Activated CD8-positive, alpha-beta memory T cell treated with anti-CD3 and anti-CD28 coated beads for 1 hour (primary cell): ENCODE measurements around the gene HOXC10.

Experiments used
- DNase-seq, 2 donors: peaks; one replicate each; pipeline ENCODE4 v3.0.0-alpha.2; 2020; ENCODE audit warnings: low read depth in 1 of 2; ENCODE audit errors: extremely low read depth in 1 of 2

HOXC10 gene

GRCh38 chr12:54024581-54025305 is 39.8 kb downstream of the HOXC10 start:
- DNase-seq: no peak

GRCh38 chr12:54025499-54026405 is 40.8 kb downstream of the HOXC10 start:
- DNase-seq: no peak

- DNase-seq: no peak
Observed at GRCh38 chr12:54026640-54027441, 41.9 kb downstream of the HOXC10 start.

- DNase-seq: no peak
Observed at GRCh38 chr12:54027442-54027786, 42.5 kb downstream of the HOXC10 start.

DNA sequence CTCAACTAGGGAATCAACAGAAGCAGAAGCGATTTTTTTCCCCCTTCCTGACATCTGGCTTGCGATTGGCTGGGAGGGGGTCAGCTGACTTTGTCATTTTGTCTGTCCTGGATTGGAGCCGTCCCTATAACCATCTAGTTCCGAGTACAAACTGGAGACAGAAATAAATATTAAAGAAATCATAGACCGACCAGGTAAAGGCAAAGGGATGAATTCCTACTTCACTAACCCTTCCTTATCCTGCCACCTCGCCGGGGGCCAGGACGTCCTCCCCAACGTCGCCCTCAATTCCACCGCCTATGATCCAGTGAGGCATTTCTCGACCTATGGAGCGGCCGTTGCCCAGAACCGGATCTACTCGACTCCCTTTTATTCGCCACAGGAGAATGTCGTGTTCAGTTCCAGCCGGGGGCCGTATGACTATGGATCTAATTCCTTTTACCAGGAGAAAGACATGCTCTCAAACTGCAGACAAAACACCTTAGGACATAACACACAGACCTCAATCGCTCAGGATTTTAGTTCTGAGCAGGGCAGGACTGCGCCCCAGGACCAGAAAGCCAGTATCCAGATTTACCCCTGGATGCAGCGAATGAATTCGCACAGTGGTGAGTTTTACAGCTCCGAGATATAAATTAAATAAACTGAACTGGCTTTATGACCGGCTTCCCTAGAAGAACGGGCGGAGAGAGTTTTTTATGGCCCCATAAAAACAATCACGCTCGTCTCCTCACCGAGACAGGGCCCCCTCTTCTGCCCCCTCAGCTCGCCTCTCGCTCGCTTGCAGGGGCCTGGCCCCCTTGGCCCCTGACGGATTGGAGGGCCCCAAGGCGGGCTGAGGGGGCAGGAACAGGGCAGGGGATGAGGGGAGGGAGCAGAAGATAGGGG is 43.6 kb downstream of the HOXC10 start, which contains the start of gene HOXC6:
TSS of gene HOXC6 (plus strand) at position 127 of the 888 bp plus-strand sequence. CDS start at position 209, 82 bp downstream.
- DNase-seq: no peak

- DNase-seq: no peak
Observed at GRCh38 chr12:54029529-54030441, 44.8 kb downstream of the HOXC10 start.

GRCh38 chr12:54030442-54030801 is 45.5 kb downstream of the HOXC10 start:
- DNase-seq: no peak

DNA sequence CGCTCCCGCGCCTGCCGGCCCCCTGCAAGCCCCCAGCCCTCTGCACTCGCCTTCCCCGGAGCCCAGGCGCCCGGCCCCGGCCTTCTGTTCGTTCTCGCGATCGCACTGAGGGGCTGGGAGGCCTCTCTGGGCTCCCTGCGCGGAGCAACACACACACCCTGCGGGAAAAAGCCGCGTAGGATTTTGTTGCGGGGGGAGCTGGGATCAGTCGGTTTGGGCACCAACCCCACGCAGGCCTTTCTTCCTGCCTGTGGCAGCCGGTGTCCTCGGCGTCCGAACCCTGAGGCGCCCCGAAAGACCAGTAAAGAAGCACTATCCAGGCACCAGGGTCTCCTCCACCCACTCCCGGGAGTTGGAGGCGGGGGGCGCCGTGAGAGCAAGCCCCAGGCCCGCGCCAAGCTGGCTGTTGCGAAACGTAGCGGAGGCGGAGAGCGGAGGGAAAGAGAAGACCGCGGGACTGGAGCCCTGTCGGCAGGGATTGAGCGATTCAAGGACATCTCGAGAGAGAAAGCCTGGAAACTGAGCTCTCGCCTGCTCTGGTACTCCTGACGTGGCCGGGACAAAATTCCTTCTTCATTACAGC is 46.0 kb downstream of the HOXC10 start:
- no peak for DNase-seq

- no peak for DNase-seq
Observed at GRCh38 chr12:54031480-54031879, 46.5 kb downstream of the HOXC10 start.

DNA sequence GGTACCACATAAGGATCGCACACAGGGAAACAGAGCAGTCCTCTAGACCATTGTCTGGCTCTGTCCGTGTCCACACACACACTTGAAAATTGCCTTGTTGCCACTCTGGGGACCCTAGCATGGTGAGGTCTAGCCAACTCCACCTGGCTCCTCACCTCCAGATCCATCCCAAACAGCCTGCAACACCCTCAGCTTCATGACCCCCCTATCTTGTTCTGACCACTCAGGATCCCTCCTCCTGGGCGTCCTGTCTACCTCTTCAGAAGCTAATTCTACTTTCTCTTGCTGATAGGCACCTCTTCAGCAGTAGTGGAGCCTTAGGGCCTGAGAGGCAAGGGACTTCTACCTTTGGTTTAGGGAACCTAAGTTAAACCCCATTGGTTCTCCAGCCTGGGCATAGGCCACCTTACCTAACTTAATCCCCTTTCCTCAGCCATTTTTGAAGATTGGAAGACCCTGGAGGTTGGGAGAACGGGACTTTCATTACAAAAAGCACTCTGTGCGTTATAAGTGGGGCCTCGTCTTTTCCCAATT is 47.2 kb downstream of the HOXC10 start:
- DNase-seq: no peak

DNA sequence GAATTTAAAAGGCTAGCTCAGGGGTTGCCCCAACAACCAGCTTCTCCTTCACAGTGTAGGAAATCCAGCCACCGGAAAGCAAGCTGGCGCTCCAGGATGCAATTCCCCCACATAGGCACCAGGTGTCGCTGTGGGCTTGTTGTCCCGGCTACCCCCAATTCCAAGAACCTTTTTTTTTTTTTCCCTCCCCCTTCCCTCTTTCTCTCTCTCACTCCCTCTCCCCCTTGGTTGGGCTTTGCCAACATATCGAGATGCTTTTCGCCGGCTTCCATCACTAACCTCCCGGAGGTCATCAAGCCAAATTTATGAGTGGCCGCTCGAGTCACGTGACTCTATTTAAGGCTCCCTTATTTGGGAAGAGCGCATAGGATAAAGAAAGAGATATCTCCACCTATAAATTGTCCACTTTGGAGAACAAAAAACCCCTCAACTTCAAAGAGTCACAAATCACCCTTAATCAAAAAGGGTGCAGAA is 47.7 kb downstream of the HOXC10 start, which contains the start of gene HOXC5:
TSS of gene HOXC5 (plus strand) at position 424 of the 474 bp plus-strand sequence. CDS start 73 bp downstream, outside the sequence.
- DNase-seq: peak in 1 of 2 donors; percentile 40

DNA sequence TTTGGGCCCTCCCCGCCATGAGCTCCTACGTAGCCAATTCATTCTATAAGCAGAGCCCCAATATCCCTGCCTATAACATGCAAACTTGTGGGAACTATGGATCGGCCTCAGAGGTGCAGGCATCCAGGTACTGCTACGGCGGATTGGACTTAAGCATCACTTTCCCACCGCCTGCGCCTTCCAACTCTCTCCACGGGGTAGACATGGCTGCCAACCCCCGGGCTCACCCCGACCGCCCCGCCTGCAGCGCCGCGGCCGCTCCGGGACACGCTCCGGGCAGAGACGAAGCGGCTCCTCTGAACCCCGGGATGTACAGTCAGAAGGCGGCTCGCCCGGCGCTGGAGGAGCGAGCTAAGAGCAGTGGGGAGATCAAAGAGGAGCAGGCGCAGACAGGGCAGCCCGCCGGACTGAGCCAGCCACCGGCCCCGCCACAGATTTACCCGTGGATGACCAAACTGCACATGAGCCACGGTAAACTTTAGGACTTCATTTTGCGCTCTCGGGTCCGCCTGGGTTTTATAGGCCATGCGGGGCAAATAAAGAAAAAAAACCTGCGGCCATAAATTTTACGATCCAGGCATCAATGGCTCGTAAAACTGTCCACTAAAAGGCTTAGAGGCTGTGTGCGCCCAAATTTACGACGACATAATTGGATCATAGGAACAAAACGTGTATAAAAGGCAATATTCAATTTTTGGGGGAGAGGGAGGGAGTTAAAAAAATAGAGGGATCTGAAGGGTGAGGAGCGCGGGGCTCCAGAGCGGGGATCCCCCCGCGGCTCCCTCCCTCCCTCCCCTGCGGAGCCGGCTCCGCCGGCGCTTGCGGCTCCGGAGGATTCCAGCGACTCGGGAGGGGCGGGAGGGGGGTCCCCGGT is 48.4 kb downstream of the HOXC10 start:
- DNase-seq: no peak

DNA sequence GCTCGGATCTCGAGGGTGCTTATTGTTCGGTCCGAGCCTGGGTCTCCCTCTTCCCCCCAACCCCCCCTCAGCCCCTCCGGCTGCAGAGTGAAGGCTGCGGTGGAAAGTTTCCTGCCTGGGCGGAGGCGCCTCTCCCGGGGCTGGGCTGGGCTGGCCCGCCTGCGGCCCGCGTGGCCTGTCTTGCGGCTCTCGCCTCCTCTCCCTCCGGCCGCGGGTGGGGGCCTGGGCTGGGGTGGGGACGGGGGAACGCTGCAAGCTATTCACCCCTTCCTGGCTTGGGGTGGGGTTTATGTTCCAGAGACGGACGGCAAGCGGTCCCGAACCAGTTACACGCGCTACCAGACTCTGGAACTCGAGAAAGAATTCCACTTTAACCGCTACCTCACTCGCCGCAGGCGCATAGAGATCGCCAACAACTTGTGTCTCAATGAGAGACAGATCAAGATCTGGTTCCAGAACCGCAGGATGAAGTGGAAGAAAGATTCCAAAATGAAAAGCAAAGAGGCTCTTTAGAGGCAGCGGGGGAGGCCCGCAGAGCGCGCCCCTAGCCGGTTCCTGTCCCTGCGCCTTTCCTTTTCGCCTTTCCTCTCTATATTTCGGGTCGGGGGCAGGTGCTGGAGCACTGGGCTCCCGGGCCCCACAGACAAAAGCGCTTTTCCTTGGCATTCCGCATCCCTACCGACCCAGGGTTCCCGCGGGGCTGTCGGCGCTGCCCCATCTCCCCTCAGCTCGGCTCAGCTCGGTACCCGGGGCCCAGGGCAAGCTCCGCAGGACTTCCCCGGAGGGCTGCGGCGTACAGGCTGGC is 49.2 kb downstream of the HOXC10 start:
- DNase-seq: no peak

- no peak for DNase-seq
Observed at GRCh38 chr12:54034785-54035310, 49.9 kb downstream of the HOXC10 start.

GRCh38 chr12:54035568-54036264 is 50.8 kb downstream of the HOXC10 start:
- no peak for DNase-seq
